LNCaP clone FGC (cell line): Measurements from ENCODE around the gene CFAP57.
"Not testable (repeated sequence)": the region's sequence is repeated elsewhere in the genome, so short reads cannot be mapped to it uniquely, and the experiment has no call there.

Source experiments
- DNase-seq: peaks from one replicate; pipeline ENCODE4 v3.0.0-alpha.2; 2011; ENCODE audit warnings: low read depth
- H3K4me3 ChIP-seq: 2 replicates; pipeline ENCODE4 v1.5.1; 2011; ENCODE audit warnings: mild to moderate bottlenecking, low read depth, low read length, control low read depth
- CTCF ChIP-seq: IDR thresholded peaks from 2 replicates; pipeline ENCODE4 v1.5.1; 2012; ENCODE audit warnings: mild to moderate bottlenecking; ENCODE audit not compliant: control insufficient read depth, insufficient read depth; ENCODE audit errors: extremely low read depth

CFAP57 gene

GRCh38 chr1:43135857-43136781 lies 36.0 kb upstream of the CFAP57 start:
- DNase-seq = no peak
- no peak for TF ChIP-seq CTCF
- H3K4me3 ChIP-seq = no peak overlapping the region

- TF ChIP-seq CTCF = no peak
- no peak overlapping the region for H3K4me3 ChIP-seq
- no peak for DNase-seq
Measured at GRCh38 chr1:43137445-43138052, 34.6 kb upstream of the CFAP57 start.

- not testable (repeated sequence) for DNase-seq, H3K4me3 ChIP-seq
Measured at GRCh38 chr1:43139295-43139694, 32.8 kb upstream of the CFAP57 start.

GRCh38 chr1:43140010-43140409 lies 32.1 kb upstream of the CFAP57 start:
- H3K4me3 ChIP-seq = no peak overlapping the region
- no peak for TF ChIP-seq CTCF
- DNase-seq = no peak

- H3K4me3 ChIP-seq = no peak overlapping the region
- DNase-seq = no peak
- TF ChIP-seq CTCF = no peak
Measured at GRCh38 chr1:43140583-43140982, 31.5 kb upstream of the CFAP57 start.

GRCh38 chr1:43143441-43143888 lies 28.7 kb upstream of the CFAP57 start:
- DNase-seq = no peak
- no peak overlapping the region for H3K4me3 ChIP-seq
- no peak; the same call in 1 of the 2 replicates for TF ChIP-seq CTCF

GRCh38 chr1:43144237-43144636 lies 27.9 kb upstream of the CFAP57 start:
- no peak for TF ChIP-seq CTCF
- no peak for DNase-seq
- no peak overlapping the region for H3K4me3 ChIP-seq
